ENCODE measurements around the gene NUP98. TPM values are rescaled to one million over a fixed set of nuclear protein-coding genes. Genes with fewer than 3 reads are reported as not detected.
A peak's percentile ranks its signal among the peaks of the same experiment; 100 is the strongest.

The NUP98 gene
- 56.4 and 75.6 TPM in 2 replicates for polyA plus RNA-seq (2012; rRNA removed)
- 37.1 and 49.1 TPM in 2 replicates for polyA plus RNA-seq (2012; cell fraction: cytosol; rRNA removed)
- 137 and 139 TPM in 2 replicates for polyA plus RNA-seq (2012; cell fraction: nucleus; rRNA removed)

GRCh38 chr11:3797329-3798090 is at the start of gene NUP98:
TSS of gene NUP98 (minus strand) at chr11:3797554. CDS start at chr11:3782117, 15,437 bp downstream.
- WGBS (ENCODE audit: low lambda C conversion rate), result under 1% methylated on average over 32 of the region's 86 CpGs
- peak; percentile 97 for DNase-seq
- Histone ChIP-seq H4K20me1 (ENCODE audit: insufficient read depth) (peaks cover 36% of the 10 kb centered on the region), H3K9me2 (no peaks in the 10 kb centered on the region), H3K4me1 (ENCODE audit: control insufficient read depth in 1 of 2, insufficient read depth in 2 of 2, low read depth in 1 of 2, low read length in 1 of 2) (peaks cover 0 to 5% of the 10 kb centered on the region in 2 experiments; a peak in 2 of 4 replicates), H3K4me3 (ENCODE audit: low read depth in 2 of 2, low read length in 1 of 2) (peak within 1 kb of the TSS; percentile 73 to 81), H3K9ac (peak within 1 kb of the TSS; percentile 95), H3F3A (replicated peaks; ENCODE audit: insufficient read depth) (peaks cover 7% of the 10 kb centered on the region), H3K27ac (ENCODE audit: low read depth in 2 of 2, low read length in 1 of 2) (peak within 1 kb of the TSS; percentile 89), H2AFZ (ENCODE audit: low read depth) (peak within 1 kb of the TSS; percentile 98), H3K9me3 (no peaks in the 10 kb centered on the region), H3K36me3 (replicated peaks in 1 of 2; ENCODE audit: control insufficient read depth in 1 of 2, insufficient read depth in 2 of 2, low read length in 1 of 2) (peaks cover 0 to 18% of the 10 kb centered on the region in 2 experiments), H3K4me2 (peak within 1 kb of the TSS; percentile 90), H3K79me2 (ENCODE audit: insufficient read depth) (peaks cover 57% of the 10 kb centered on the region), H3K27me3 (ENCODE audit: insufficient read depth) (no peaks in the 10 kb centered on the region)
- ChIA-PET CTCF (interaction anchor here (0.6 to 2.3 kb wide), 3 partner anchors 11 to 57 kb away, joined by 3 to 34 read pairs (median 4); partner anchors contain the start of genes PGAP2 and STIM1), POLR2A (interaction anchor here (0.7 to 1.5 kb wide), 3 partner anchors 10 to 39 kb away, joined by 3 to 4 read pairs (median 3); no protein-coding TSS in a partner anchor)
- TF ChIP-seq CHD2 (IDR thresholded peaks at IDR 0.05; ENCODE audit: low read length, partially characterized antibody) (peak; percentile 95), GABPA (IDR thresholded peaks at IDR 0.05; ENCODE audit: low read depth) (peak; percentile 58), REST (IDR thresholded peaks at IDR 0.05; ENCODE audit: low read depth, low read length) (0 out of 2 replicates have a peak, but pooled peaks have one; percentile 11), ELF1 (IDR thresholded peaks at IDR 0.05) (no peak; the same call in 1 of the 2 replicates), MAX (IDR thresholded peaks at IDR 0.05; ENCODE audit: low read depth) (peak; percentile 99), PBX3 (IDR thresholded peaks at IDR 0.05) (peak; percentile 100), TAF1 (IDR thresholded peaks at IDR 0.05; ENCODE audit: borderline replicate concordance, low read depth, low read length) (peak; percentile 59), RXRA (IDR thresholded peaks at IDR 0.05; ENCODE audit: borderline replicate concordance, low read depth) (no peak), EP300 (IDR thresholded peaks at IDR 0.05; ENCODE audit: borderline replicate concordance in 1 of 2, low read depth in 1 of 2, low read length in 1 of 2) (no peak), SMC3 (IDR thresholded peaks at IDR 0.05; ENCODE audit: low read depth, low read length) (no peak), TEAD4 (IDR thresholded peaks at IDR 0.05; ENCODE audit: borderline replicate concordance, insufficient read depth) (0 out of 2 replicates have a peak, but pooled peaks have one; percentile 21), FOXJ3 (CRISPR knock-in tag; IDR thresholded peaks at IDR 0.05) (no peak), USF2 (IDR thresholded peaks at IDR 0.05; ENCODE audit: borderline replicate concordance, low read depth, low read length) (no peak; the same call in 1 of the 2 replicates), USF1 (IDR thresholded peaks at IDR 0.05; ENCODE audit: borderline replicate concordance, low read depth) (peak; percentile 72; the same call in 1 of the 2 replicates), MXI1 (IDR thresholded peaks at IDR 0.05; ENCODE audit: low read depth, low read length) (peak; percentile 87), POLR2AphosphoS5 (IDR thresholded peaks at IDR 0.05; ENCODE audit: low read depth, low read length) (peak; percentile 77), SIN3A (IDR thresholded peaks at IDR 0.05; ENCODE audit: borderline replicate concordance, low read depth, low read length) (0 out of 2 replicates have a peak, but pooled peaks have one; percentile 31), NRF1 (IDR thresholded peaks at IDR 0.05; ENCODE audit: low read depth, low read length) (0 out of 2 replicates have a peak, but pooled peaks have one; percentile 2), IRF3 (IDR thresholded peaks at IDR 0.05; ENCODE audit: low read depth, low read length) (peak; percentile 74), RFX5 (IDR thresholded peaks at IDR 0.05; ENCODE audit: low read length) (peak; percentile 90), FOSL2 (IDR thresholded peaks at IDR 0.05; ENCODE audit: borderline replicate concordance, low read depth) (no peak), EZH2phosphoT487 (IDR thresholded peaks at IDR 0.05; ENCODE audit: borderline replicate concordance, low read depth) (no peak), FOXM1 (IDR thresholded peaks at IDR 0.05; ENCODE audit: low read depth) (peak; percentile 93)

Measured in SK-N-SH (cell line).